Hematopoietic multipotent progenitor cell (in vitro differentiated cells): Measurements from ENCODE around the gene TBXAS1. TPM values are rescaled to one million over a fixed set of nuclear protein-coding genes. Genes with fewer than 3 reads are reported as not detected.
A peak's percentile ranks its signal among the peaks of the same experiment; 100 is the strongest.
"Not testable (repeated sequence)": the region's sequence is repeated elsewhere in the genome, so short reads cannot be mapped to it uniquely, and the experiment has no call there.

Experiments used
- DNase-seq, 3 donors: peaks; one replicate each; pipeline ENCODE4 v3.0.0-alpha.2; 2011 to 2015; ENCODE audit warnings: low read depth in 2 of 3, low spot score in 2 of 3
- total RNA-seq: library from RNA; depleted of rRNA; stranded (reverse); fragments of >200 nt; gene quantifications from one replicate; pipeline ENCODE4 v1.2.3, GENCODE V29; 2012

The TBXAS1 gene
- total RNA-seq, 1 donor = 121 TPM

DNA sequence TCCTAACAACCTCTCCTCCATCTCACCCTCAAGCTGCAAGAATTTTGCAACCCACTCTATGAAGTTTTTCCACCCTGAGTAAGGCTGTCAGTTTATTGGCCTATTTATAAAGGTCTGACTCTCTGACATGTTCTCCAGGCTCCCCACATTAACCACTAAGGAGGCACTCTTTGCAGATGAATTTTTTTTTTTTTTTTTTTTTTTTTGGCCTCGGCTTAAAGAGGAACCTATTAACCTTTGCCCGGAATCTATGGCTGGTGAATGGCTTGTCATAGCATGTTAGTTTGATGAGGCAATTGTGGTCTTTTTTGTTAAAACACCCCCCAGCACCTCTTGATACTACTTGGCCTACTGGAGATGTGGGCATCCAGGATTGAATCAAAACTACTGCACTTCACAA, 57.1 kb downstream of the TBXAS1 start:
- DNase-seq = peak in 2 of 3 donors; percentile 35 to 82

- DNase-seq = no peak
Measured at GRCh38 chr7:139886899-139887298, 57.8 kb downstream of the TBXAS1 start.

DNA sequence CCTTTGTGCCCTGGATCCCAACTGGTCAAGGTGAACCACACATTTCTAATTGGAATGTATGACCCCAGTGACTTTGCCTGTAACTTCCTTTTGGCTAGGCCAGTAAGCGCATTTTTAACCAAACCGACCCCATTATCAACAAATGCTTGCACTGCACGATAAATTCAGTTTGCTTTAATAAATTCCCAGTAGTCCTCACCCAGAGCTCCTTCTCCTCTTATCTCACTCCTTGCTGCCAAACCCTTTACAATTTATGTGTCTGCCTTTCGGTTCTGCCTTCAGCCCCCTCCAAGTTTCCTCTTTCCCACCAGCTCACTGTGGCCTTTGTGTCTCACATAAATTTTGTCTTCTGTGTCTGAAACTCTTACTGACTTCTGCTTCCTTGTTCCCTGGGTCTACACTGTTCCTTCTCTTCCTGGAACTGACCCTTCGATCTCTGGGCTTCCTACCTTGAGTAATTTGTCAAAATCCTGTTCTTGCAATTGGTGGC, 59.0 kb downstream of the TBXAS1 start:
- DNase-seq = peak in 2 of 3 donors; percentile 24 to 61

DNA sequence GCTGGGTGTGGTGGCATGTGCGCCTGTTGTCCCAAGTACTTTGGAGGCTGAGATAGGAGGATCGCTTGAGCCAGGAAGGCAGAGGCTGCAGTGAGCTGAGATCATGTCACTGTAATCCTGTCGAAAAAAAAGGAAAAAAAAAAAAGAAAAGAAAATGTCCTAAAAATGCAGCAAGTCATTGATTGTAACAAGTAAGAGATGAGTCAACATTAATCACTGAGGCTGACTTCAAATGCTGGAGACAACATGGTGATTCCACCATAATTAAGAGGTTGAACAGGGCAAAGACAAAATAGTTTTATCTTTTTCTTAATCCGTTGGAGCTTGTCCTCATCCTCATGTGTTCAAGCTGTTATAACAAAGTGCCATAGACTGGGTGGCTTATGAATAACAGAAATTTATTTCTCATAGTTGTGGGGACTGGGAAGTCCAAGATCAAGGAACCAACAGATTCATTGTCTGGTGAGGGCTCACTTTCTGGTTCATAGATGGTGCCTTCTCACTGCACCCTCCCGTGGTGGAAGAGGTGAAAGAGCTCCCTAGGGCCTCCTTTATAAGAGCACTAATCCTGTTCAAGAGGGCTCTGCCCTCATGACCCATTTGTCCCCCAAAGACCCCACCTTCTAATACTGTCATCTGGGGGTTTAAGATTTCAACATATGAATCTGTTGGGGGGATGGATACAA, 60.3 kb downstream of the TBXAS1 start:
- no peak for DNase-seq

- no peak for DNase-seq
Measured at GRCh38 chr7:139893461-139893860, 64.4 kb downstream of the TBXAS1 start.

DNA sequence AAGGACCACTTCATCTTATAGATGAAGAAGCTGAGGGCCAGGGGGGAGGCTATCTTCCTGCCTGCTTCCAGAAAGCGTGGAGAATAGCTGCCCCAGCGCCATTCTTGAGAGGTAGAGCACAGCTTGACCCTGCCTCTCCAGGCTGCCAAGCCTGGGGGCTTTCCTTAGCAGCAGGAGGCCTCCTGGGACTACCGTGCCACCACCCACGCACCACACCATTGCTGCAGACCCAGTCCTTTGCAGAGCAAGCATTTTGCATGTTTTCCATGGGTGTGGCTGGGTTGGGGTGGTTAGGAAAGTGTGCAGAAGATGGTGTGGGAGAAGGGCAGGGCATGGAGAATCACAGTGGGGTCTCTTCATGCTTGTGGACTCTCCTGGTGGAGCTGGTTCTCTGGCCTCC, 64.9 kb downstream of the TBXAS1 start:
- DNase-seq = no peak

DNA sequence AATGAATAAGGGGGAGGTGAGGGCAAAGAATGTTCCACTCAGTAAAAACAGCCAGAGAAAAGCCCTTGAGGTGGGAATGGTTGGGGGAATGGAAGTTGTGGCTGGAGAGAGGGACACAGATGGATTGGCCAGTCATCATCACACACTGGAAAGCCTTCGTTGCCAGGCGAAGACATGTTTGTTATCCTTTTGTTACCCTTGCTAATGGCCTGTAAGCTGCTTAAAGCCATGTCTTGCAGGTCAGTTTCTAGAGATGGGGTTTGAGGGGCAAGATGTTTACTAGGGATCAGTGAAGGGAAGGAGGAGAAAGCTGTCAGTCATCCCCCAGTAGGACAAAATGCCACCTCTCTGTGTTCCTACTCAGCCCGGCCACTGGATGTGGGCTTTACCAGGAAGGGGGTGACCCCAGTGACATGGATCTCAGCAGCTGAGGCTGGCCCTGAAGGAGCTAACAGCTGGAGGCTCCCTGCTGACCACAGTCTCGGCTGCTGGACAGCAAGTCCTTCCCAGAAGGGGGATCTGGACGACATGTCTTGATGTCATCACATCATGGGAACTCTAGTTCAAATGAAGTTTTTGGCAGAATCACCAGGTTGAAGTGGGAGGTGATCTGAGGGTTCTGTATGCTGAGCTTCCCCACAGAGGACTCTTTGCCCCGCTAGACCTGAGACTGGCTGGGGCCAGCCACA, 66.2 kb downstream of the TBXAS1 start:
- DNase-seq = no peak

GRCh38 chr7:139896288-139896687, 67.2 kb downstream of the TBXAS1 start:
- no peak for DNase-seq

GRCh38 chr7:139896831-139897230, 67.8 kb downstream of the TBXAS1 start:
- DNase-seq = no peak

- DNase-seq = no peak
Measured at GRCh38 chr7:139897422-139898090, 68.5 kb downstream of the TBXAS1 start.

DNA sequence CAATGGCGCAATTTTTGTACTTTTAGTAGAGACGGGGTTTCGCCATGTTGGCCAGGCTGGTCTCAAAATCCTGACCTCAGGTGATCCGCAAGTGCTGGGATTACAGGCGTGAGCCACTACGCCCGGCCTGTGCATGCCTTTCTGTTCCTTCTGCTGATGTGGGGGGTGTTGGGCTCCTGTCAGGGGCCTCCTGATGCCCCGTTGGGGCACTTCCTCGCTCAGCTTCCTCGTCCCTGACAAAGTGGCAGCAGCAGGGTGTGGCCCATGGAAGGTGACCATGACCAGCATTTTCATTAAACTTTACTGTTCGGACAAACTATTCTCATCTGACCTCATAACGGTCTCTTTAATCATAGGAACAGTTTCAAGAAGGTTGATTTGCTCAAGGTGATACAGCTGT, 69.4 kb downstream of the TBXAS1 start:
- no peak for DNase-seq

DNA sequence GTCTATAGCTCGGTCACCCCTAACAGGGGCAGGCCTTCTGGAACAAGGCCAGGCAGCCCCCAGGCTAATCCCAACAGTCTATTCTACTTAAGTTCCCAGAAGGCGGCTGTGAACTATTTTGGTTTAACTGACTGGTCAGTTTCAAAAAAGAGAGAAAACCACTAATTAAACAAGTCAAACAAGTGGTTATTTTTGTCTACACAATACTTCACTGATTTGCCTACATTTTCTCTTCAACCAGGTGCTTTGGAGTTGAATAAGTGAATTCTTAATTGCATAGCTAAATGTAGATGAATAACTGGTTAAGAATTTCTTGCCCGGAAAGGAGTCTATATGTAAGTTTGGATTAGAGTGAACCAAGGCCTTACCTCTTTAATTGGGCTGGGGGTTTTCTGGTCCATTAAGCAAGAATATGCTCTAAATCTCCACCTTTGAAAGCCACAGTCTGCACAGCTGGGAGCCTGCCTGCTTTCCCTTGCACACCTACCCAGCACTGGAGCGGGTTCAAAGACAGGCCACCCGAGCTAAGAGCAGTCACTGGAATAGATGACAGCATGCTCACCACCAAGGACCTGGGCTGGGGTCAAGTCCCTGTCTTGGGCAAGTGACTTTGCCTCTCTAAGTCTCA, 70.4 kb downstream of the TBXAS1 start:
- no peak for DNase-seq

- DNase-seq = no peak
Measured at GRCh38 chr7:139900326-139900725, 71.3 kb downstream of the TBXAS1 start.

- DNase-seq = no peak
Measured at GRCh38 chr7:139901056-139901795, 72.2 kb downstream of the TBXAS1 start.

DNA sequence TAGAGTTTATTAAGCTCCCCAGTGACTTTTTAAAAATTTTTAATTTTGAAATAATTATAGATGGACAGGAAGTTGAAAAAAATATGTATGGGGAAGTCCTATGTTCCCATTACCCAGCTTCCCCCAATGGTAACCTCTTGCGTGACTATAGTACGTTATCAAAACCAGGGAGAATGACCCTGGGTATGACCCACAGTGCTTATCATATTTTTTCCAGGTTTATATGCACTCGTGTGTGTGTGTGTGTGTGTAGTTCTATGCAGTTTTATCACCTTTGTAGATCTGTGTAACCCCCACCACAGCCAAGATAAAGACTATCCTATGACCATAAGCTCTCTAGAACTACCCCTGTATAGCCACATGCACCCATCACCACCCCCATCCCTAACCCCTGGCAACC, 72.8 kb downstream of the TBXAS1 start:
- no peak for DNase-seq

DNA sequence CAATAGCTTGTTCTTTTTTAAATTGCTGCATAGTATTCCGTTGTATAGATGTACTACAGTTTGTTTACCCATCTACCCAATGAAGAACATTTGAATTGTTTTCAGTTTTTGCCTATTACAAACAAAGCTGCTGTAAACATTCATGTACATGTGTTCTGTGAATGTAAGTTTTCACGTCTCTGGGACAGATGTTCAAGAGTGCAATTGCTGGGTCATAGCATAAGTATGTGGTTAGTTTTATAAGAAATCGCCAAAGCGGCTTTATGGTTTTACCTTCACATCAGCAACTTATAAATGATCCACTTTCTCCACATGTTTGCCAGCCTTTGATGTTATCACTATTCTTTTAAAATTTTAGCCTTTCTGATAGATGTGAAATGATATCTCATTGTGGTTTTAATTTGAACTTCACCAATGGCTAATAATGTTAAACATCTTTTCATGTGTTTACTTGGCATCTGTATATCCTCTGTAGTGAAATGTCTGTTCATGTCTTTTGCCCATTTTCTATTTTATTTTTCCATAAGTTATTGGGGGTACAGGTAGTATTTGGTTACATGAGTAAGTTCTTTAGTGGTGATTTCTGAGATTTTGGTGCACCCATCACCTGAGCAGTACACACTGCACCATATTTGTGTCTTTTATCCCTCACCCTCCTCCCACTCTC, 73.5 kb downstream of the TBXAS1 start:
- DNase-seq = no peak

- DNase-seq = not testable (repeated sequence)
Measured at GRCh38 chr7:139903103-139903477, 74.0 kb downstream of the TBXAS1 start.

GRCh38 chr7:139906879-139907278, 77.8 kb downstream of the TBXAS1 start:
- no peak for DNase-seq

- no peak for DNase-seq
Measured at GRCh38 chr7:139908792-139909191, 79.7 kb downstream of the TBXAS1 start.
